Measurements from ENCODE around the gene ETV5.
A peak's percentile ranks its signal among the peaks of the same experiment; 100 is the strongest.

The ETV5 gene

GRCh38 chr3:186013312-186013711, 95.6 kb downstream of the ETV5 start:
- in situ Hi-C loops (cut with HindIII; ENCODE audit: low pct_unique_long_range_greater_than_20kb, low sequenced_read_pairs) = no loop called here
- DNase-seq (ENCODE audit: low read depth in 1 of 2, low spot score in 1 of 2) = no peak
- TF ChIP-seq JUND (IDR thresholded peaks at IDR 0.05; ENCODE audit: low read depth) = no peak

- DNase-seq (ENCODE audit: low read depth in 1 of 2, low spot score in 1 of 2) = no peak
- in situ Hi-C loops (cut with HindIII; ENCODE audit: low pct_unique_long_range_greater_than_20kb, low sequenced_read_pairs) = no loop called here
- TF ChIP-seq JUND (IDR thresholded peaks at IDR 0.05; ENCODE audit: low read depth) = no peak
These were observed 96.8 kb downstream of the ETV5 start for GRCh38 chr3:186012137-186012536.

GRCh38 chr3:186004671-186005070, 104.2 kb downstream of the ETV5 start:
- no peak for DNase-seq (ENCODE audit: low read depth in 1 of 2, low spot score in 1 of 2)
- in situ Hi-C loops (cut with HindIII; ENCODE audit: low pct_unique_long_range_greater_than_20kb, low sequenced_read_pairs) = no loop called here
- TF ChIP-seq JUND (IDR thresholded peaks at IDR 0.05; ENCODE audit: low read depth) = no peak

GRCh38 chr3:186004209-186004608, 104.7 kb downstream of the ETV5 start:
- TF ChIP-seq JUND (IDR thresholded peaks at IDR 0.05; ENCODE audit: low read depth) = no peak
- in situ Hi-C loops (cut with HindIII; ENCODE audit: low pct_unique_long_range_greater_than_20kb, low sequenced_read_pairs) = no loop called here
- DNase-seq (ENCODE audit: low read depth in 1 of 2, low spot score in 1 of 2) = no peak

- DNase-seq (ENCODE audit: low read depth in 1 of 2, low spot score in 1 of 2) = no peak
- no peak for TF ChIP-seq JUND (IDR thresholded peaks at IDR 0.05; ENCODE audit: low read depth)
- in situ Hi-C loops (cut with HindIII; ENCODE audit: low pct_unique_long_range_greater_than_20kb, low sequenced_read_pairs) = no loop called here
These were observed 105.3 kb downstream of the ETV5 start for GRCh38 chr3:186003610-186004009.

- in situ Hi-C loops (cut with HindIII; ENCODE audit: low pct_unique_long_range_greater_than_20kb, low sequenced_read_pairs) = no loop called here
- peak in 1 of 2 experiments; percentile 40 for DNase-seq (ENCODE audit: low read depth in 1 of 2, low spot score in 1 of 2)
- no peak for TF ChIP-seq JUND (IDR thresholded peaks at IDR 0.05; ENCODE audit: low read depth)
These were observed 105.9 kb downstream of the ETV5 start for GRCh38 chr3:186002884-186003472.

GRCh38 chr3:186001842-186002241, 107.0 kb downstream of the ETV5 start:
- DNase-seq (ENCODE audit: low read depth in 1 of 2, low spot score in 1 of 2) = no peak
- in situ Hi-C loops (cut with HindIII; ENCODE audit: low pct_unique_long_range_greater_than_20kb, low sequenced_read_pairs) = no loop called here
- no peak for TF ChIP-seq JUND (IDR thresholded peaks at IDR 0.05; ENCODE audit: low read depth)

- no peak for TF ChIP-seq JUND (IDR thresholded peaks at IDR 0.05; ENCODE audit: low read depth)
- in situ Hi-C loops (cut with HindIII; ENCODE audit: low pct_unique_long_range_greater_than_20kb, low sequenced_read_pairs) = no loop called here
- no peak for DNase-seq (ENCODE audit: low read depth in 1 of 2, low spot score in 1 of 2)
These were observed 109.7 kb downstream of the ETV5 start for GRCh38 chr3:185999221-185999620.

GRCh38 chr3:185998136-185998535, 110.8 kb downstream of the ETV5 start:
- no peak for TF ChIP-seq JUND (IDR thresholded peaks at IDR 0.05; ENCODE audit: low read depth)
- DNase-seq (ENCODE audit: low read depth in 1 of 2, low spot score in 1 of 2) = no peak
- in situ Hi-C loops (cut with HindIII; ENCODE audit: low pct_unique_long_range_greater_than_20kb, low sequenced_read_pairs) = no loop called here

GRCh38 chr3:185997130-185997529, 111.8 kb downstream of the ETV5 start:
- no peak for DNase-seq (ENCODE audit: low read depth in 1 of 2, low spot score in 1 of 2)
- no peak for TF ChIP-seq JUND (IDR thresholded peaks at IDR 0.05; ENCODE audit: low read depth)
- in situ Hi-C loops (cut with HindIII; ENCODE audit: low pct_unique_long_range_greater_than_20kb, low sequenced_read_pairs) = no loop called here

Measured in T47D (cell line).